ENCODE data around the gene ZDHHC18. TPM values are rescaled to one million over a fixed set of nuclear protein-coding genes. Genes with fewer than 3 reads are reported as not detected.
A peak's percentile ranks its signal among the peaks of the same experiment; 100 is the strongest.

ZDHHC18 gene
- total RNA-seq, 2 experiments from 2014 or later: 73.3 to 76.3 TPM

- Mint-ChIP-seq H3K27me3 (no peaks in the 10 kb centered on the region), H3K36me3 (ENCODE audit: low read depth) (peaks cover 55% of the 10 kb centered on the region), H3K9me3 (no peaks in the 10 kb centered on the region), H3K27ac (no peak overlapping the region), H3K4me3 (no peak overlapping the region), H3K4me1 (peaks cover 4% of the 10 kb centered on the region)
- no peak for DNase-seq
- ChIA-PET POLR2A (interaction anchor here (0.6 to 2.0 kb wide), 3 partner anchors 9 to 41 kb away, joined by 3 to 26 read pairs (median 3); no protein-coding TSS in a partner anchor), CTCF (interaction anchor here (1.2 kb wide), 2 partner anchors 20 to 23 kb away, joined by 4 read pairs; no protein-coding TSS in a partner anchor)
Measured at GRCh38 chr1:26856181-26856580, 29.7 kb downstream of the ZDHHC18 start.

- Mint-ChIP-seq H3K27me3 (no peaks in the 10 kb centered on the region), H3K4me3 (no peak overlapping the region), H3K27ac (no peak overlapping the region), H3K36me3 (ENCODE audit: low read depth) (peaks cover 49% of the 10 kb centered on the region), H3K9me3 (no peaks in the 10 kb centered on the region), H3K4me1 (peaks cover 11% of the 10 kb centered on the region)
- no peak for DNase-seq
- ChIA-PET CTCF (interaction anchor here (1.7 kb wide), 1 partner anchor 21 kb away, joined by 4 read pairs; no protein-coding TSS in a partner anchor), POLR2A (interaction anchor here (0.6 to 2.0 kb wide), 6 partner anchors 8 to 42 kb away, joined by 3 to 26 read pairs (median 4); no protein-coding TSS in a partner anchor)
Measured at GRCh38 chr1:26856604-26857469, 30.3 kb downstream of the ZDHHC18 start.

- POLR2A ChIA-PET: interaction anchor here (0.8 to 1.8 kb wide), 6 partner anchors 8 to 43 kb away, joined by 3 to 5 read pairs (median 4); partner anchors contain the start of gene GPATCH3
- CTCF ChIA-PET: interaction anchor here (0.6 to 1.7 kb wide), 2 partner anchors 8 to 20 kb away, joined by 3 to 4 read pairs; no protein-coding TSS in a partner anchor
- Mint-ChIP-seq H3K27me3 (no peaks in the 10 kb centered on the region), H3K9me3 (no peaks in the 10 kb centered on the region), H3K4me3 (no peak overlapping the region), H3K4me1 (peaks cover 18% of the 10 kb centered on the region), H3K36me3 (ENCODE audit: low read depth) (peaks cover 41% of the 10 kb centered on the region), H3K27ac (no peak overlapping the region)
- no peak for DNase-seq
Measured at GRCh38 chr1:26857473-26858060, 31.1 kb downstream of the ZDHHC18 start.

GRCh38 chr1:26858160-26858559 lies 31.7 kb downstream of the ZDHHC18 start:
- POLR2A ChIA-PET: interaction anchor here (0.8 to 1.8 kb wide), 7 partner anchors 10 to 386 kb away, joined by 3 to 5 read pairs (median 3); partner anchors contain the start of genes GPATCH3 and HMGN2

GRCh38 chr1:26858891-26859640 lies 32.6 kb downstream of the ZDHHC18 start:
- no peaks in the 10 kb centered on the region for H3K9me3 Mint-ChIP-seq
- peaks cover 30% of the 10 kb centered on the region for H3K4me1 Mint-ChIP-seq
- ChIA-PET CTCF (interaction anchor here (0.7 to 1.7 kb wide), 7 partner anchors 9 to 260 kb away, joined by 3 to 6 read pairs (median 3); no protein-coding TSS in a partner anchor), POLR2A (interaction anchor here (1.0 to 1.8 kb wide), 5 partner anchors 9 to 387 kb away, joined by 3 to 5 read pairs (median 4); partner anchors contain the start of genes GPATCH3 and HMGN2)
- H3K4me3 Mint-ChIP-seq: no peak overlapping the region
- no peak overlapping the region for H3K27ac Mint-ChIP-seq
- peaks cover 28% of the 10 kb centered on the region for H3K36me3 Mint-ChIP-seq (ENCODE audit: low read depth)
- DNase-seq: no peak
- H3K27me3 Mint-ChIP-seq: no peaks in the 10 kb centered on the region

More at GRCh38 chr1:26858160-26858559, 31.7 kb downstream of the ZDHHC18 start:
- H3K4me3 Mint-ChIP-seq: no peak overlapping the region
- no peak overlapping the region for H3K27ac Mint-ChIP-seq
- CTCF ChIA-PET: interaction anchor here (0.7 to 1.7 kb wide), 4 partner anchors 9 to 37 kb away, joined by 3 to 6 read pairs (median 4); no protein-coding TSS in a partner anchor
- no peaks in the 10 kb centered on the region for H3K27me3 Mint-ChIP-seq
- no peak for DNase-seq
- peaks cover 24% of the 10 kb centered on the region for H3K4me1 Mint-ChIP-seq
- no peaks in the 10 kb centered on the region for H3K9me3 Mint-ChIP-seq
- H3K36me3 Mint-ChIP-seq (ENCODE audit: low read depth): peaks cover 35% of the 10 kb centered on the region

GRCh38 chr1:26861286-26861701 lies 34.8 kb downstream of the ZDHHC18 start:
- Mint-ChIP-seq H3K4me1 (peaks cover 37% of the 10 kb centered on the region), H3K27ac (no peak overlapping the region), H3K36me3 (ENCODE audit: low read depth) (peaks cover 12% of the 10 kb centered on the region), H3K27me3 (no peaks in the 10 kb centered on the region), H3K4me3 (no peak overlapping the region), H3K9me3 (no peaks in the 10 kb centered on the region)
- CTCF ChIA-PET: interaction anchor here (1.0 to 1.6 kb wide), 3 partner anchors 10 to 70 kb away, joined by 3 to 6 read pairs (median 3); no protein-coding TSS in a partner anchor
- no peak for DNase-seq
- POLR2A ChIA-PET: interaction anchor here (1.3 to 1.9 kb wide), 2 partner anchors 10 to 39 kb away, joined by 4 to 6 read pairs; partner anchors contain the start of gene GPATCH3

- POLR2A ChIA-PET: interaction anchor here (1.3 to 1.9 kb wide), 2 partner anchors 9 to 38 kb away, joined by 4 to 6 read pairs; partner anchors contain the start of gene GPATCH3
- H3K36me3 Mint-ChIP-seq (ENCODE audit: low read depth): peaks cover 7% of the 10 kb centered on the region
- H3K4me1 Mint-ChIP-seq: peaks cover 37% of the 10 kb centered on the region
- H3K27ac Mint-ChIP-seq: peak overlapping the region; percentile 77
- CTCF ChIA-PET: interaction anchor here (0.6 to 1.6 kb wide), 5 partner anchors 9 to 71 kb away, joined by 3 to 6 read pairs (median 3); no protein-coding TSS in a partner anchor
- no peaks in the 10 kb centered on the region for H3K9me3 Mint-ChIP-seq
- H3K4me3 Mint-ChIP-seq: no peak overlapping the region
- DNase-seq: no peak
- no peaks in the 10 kb centered on the region for H3K27me3 Mint-ChIP-seq
Measured at GRCh38 chr1:26861889-26862378, 35.4 kb downstream of the ZDHHC18 start.

- CTCF ChIA-PET: interaction anchor here (0.8 to 3.9 kb wide), 5 partner anchors 8 to 34 kb away, joined by 3 to 22 read pairs (median 3); no protein-coding TSS in a partner anchor
- Mint-ChIP-seq H3K9me3 (no peaks in the 10 kb centered on the region), H3K27ac (peak within 1 kb of the TSS; percentile 93), H3K36me3 (ENCODE audit: low read depth) (peaks cover under 1% of the 10 kb centered on the region), H3K4me1 (peaks cover 37% of the 10 kb centered on the region), H3K4me3 (peak within 1 kb of the TSS; percentile 90), H3K27me3 (no peaks in the 10 kb centered on the region)
- POLR2A ChIA-PET: interaction anchor here (1.3 to 3.9 kb wide), 4 partner anchors 8 to 74 kb away, joined by 4 to 65 read pairs (median 18); partner anchors contain the start of gene PIGV
- peak; percentile 73 for DNase-seq
Measured at GRCh38 chr1:26862781-26863684, 36.5 kb downstream of the ZDHHC18 start, which contains the start of gene SFN. SFN (plus strand) TSS chr1:26863149; CDS start chr1:26863213, 64 bp downstream.

GRCh38 chr1:26863685-26864077 lies 37.2 kb downstream of the ZDHHC18 start:
- Mint-ChIP-seq H3K4me3 (peak overlapping the region; percentile 90), H3K27ac (peak overlapping the region; percentile 93), H3K4me1 (peaks cover 37% of the 10 kb centered on the region), H3K27me3 (no peaks in the 10 kb centered on the region), H3K9me3 (no peaks in the 10 kb centered on the region), H3K36me3 (ENCODE audit: low read depth) (no peaks in the 10 kb centered on the region)
- POLR2A ChIA-PET: interaction anchor here (2.2 to 5.6 kb wide), 6 partner anchors 25 to 166 kb away, joined by 12 to 70 read pairs (median 36); partner anchors contain the start of genes ARID1A, GPN2 and PIGV
- DNase-seq: no peak
- CTCF ChIA-PET: interaction anchor here (0.8 to 3.9 kb wide), 4 partner anchors 9 to 75 kb away, joined by 3 to 22 read pairs (median 14); partner anchors contain the start of gene PIGV

GRCh38 chr1:26864610-26865480 lies 38.4 kb downstream of the ZDHHC18 start:
- Mint-ChIP-seq H3K4me3 (peak overlapping the region; percentile 90), H3K36me3 (ENCODE audit: low read depth) (no peaks in the 10 kb centered on the region), H3K9me3 (no peaks in the 10 kb centered on the region), H3K27ac (peak overlapping the region; percentile 93), H3K4me1 (peaks cover 37% of the 10 kb centered on the region), H3K27me3 (no peaks in the 10 kb centered on the region)
- DNase-seq: peak; percentile 97
- CTCF ChIA-PET: interaction anchor here (0.6 to 3.9 kb wide), 21 partner anchors 13 to 326 kb away, joined by 3 to 22 read pairs (median 5); partner anchors contain the start of genes GPATCH3, GPN2 and PIGV
- POLR2A ChIA-PET: interaction anchor here (0.7 to 5.6 kb wide), 52 partner anchors 9 to 738 kb away, joined by 3 to 70 read pairs (median 4); partner anchors contain the start of genes ARID1A, DHDDS, GPATCH3 and GPN2

All from activated CD4-positive, alpha-beta memory T cell treated with anti-CD3 and anti-CD28 coated beads, Interleukin-2, amount 10 ng/mL, durations not matched to agents 7 days and 5 days (primary cell).